Activated naive CD8-positive, alpha-beta T cell treated with anti-CD3 and anti-CD28 coated beads, Interleukin-2, amount 50 U/mL, for 24 hours (primary cell): Measurements from ENCODE around the gene RGS3.

Experiments used
- ATAC-seq: fragments of 150-1000 bp; cut with Tn5 transposase; one replicate; pipeline ENCODE4 v1.10.0; 2021
- DNase-seq: peaks from one replicate; pipeline ENCODE4 v3.0.0; 2021
- H3K27ac Mint-ChIP-seq: one replicate; pipeline ENCODE4 v1.8.0; 2021; ENCODE audit warnings: mild to moderate bottlenecking, mixed read lengths
- H3K27me3 Mint-ChIP-seq: one replicate; pipeline ENCODE4 v1.8.0; 2021; ENCODE audit warnings: mixed read lengths
- H3K36me3 Mint-ChIP-seq: one replicate; pipeline ENCODE4 v1.8.0; 2021; ENCODE audit warnings: low read depth, mixed read lengths
- H3K4me1 Mint-ChIP-seq: one replicate; pipeline ENCODE4 v1.8.0; 2021; ENCODE audit warnings: mixed read lengths
- H3K4me3 Mint-ChIP-seq: one replicate; pipeline ENCODE4 v1.8.0; 2021; ENCODE audit warnings: mild to moderate bottlenecking, moderate library complexity, mixed read lengths
- H3K9me3 Mint-ChIP-seq: one replicate; pipeline ENCODE4 v1.8.0; 2021; ENCODE audit warnings: mixed read lengths

RGS3 gene

DNA sequence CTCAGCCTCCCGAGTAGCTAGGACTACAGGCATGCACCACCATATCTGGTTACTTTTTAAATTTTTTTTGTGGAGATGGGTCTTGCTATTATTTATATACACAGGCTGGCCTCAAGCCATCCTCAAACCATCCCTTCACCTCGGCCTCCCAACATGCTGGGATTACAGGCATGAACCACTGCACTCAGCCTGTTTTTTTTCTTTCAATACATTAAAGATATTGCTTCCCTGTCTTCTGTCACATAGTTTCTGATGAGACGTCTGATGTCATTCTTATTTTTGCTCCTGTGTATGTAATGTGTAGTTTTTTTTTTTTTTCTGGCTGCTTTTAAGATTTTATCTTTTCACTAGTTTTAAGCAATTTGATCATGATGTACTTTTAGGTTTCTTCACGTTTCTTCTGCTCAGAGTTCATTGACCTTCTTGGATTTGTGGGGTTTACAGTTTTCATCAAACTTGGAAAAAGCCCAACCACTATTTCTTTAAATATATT lies 11.4 kb upstream of the RGS3 start:
- H3K4me3 Mint-ChIP-seq: no peak overlapping the region
- no peaks in the 10 kb centered on the region for H3K27me3 Mint-ChIP-seq
- no peak for DNase-seq
- peaks cover 6% of the 10 kb centered on the region for H3K4me1 Mint-ChIP-seq
- no peaks in the 10 kb centered on the region for H3K36me3 Mint-ChIP-seq
- no peak overlapping the region for H3K27ac Mint-ChIP-seq
- no peaks in the 10 kb centered on the region for H3K9me3 Mint-ChIP-seq
- no peak for ATAC-seq

GRCh38 chr9:113454914-113455761 lies 8.4 kb upstream of the RGS3 start:
- Mint-ChIP-seq H3K4me1 (peaks cover 6% of the 10 kb centered on the region), H3K9me3 (no peaks in the 10 kb centered on the region)
- DNase-seq: no peak

GRCh38 chr9:113456235-113456634 lies 7.3 kb upstream of the RGS3 start:
- Mint-ChIP-seq H3K4me3 (no peak overlapping the region), H3K27ac (no peak overlapping the region), H3K9me3 (no peaks in the 10 kb centered on the region), H3K4me1 (peaks cover 6% of the 10 kb centered on the region), H3K27me3 (no peaks in the 10 kb centered on the region), H3K36me3 (no peaks in the 10 kb centered on the region)
- no peak for ATAC-seq
- no peak for DNase-seq

More at GRCh38 chr9:113454914-113455761, 8.4 kb upstream of the RGS3 start:
- Mint-ChIP-seq H3K4me3 (no peak overlapping the region), H3K27ac (no peak overlapping the region), H3K27me3 (no peaks in the 10 kb centered on the region), H3K36me3 (no peaks in the 10 kb centered on the region)
- no peak for ATAC-seq

GRCh38 chr9:113461285-113461684 lies 2.2 kb upstream of the RGS3 start:
- no peaks in the 10 kb centered on the region for H3K4me1 Mint-ChIP-seq
- no peak for ATAC-seq
- no peak overlapping the region for H3K4me3 Mint-ChIP-seq
- H3K36me3 Mint-ChIP-seq: no peaks in the 10 kb centered on the region
- no peaks in the 10 kb centered on the region for H3K27me3 Mint-ChIP-seq
- DNase-seq: no peak
- no peaks in the 10 kb centered on the region for H3K9me3 Mint-ChIP-seq
- H3K27ac Mint-ChIP-seq: no peak overlapping the region

DNA sequence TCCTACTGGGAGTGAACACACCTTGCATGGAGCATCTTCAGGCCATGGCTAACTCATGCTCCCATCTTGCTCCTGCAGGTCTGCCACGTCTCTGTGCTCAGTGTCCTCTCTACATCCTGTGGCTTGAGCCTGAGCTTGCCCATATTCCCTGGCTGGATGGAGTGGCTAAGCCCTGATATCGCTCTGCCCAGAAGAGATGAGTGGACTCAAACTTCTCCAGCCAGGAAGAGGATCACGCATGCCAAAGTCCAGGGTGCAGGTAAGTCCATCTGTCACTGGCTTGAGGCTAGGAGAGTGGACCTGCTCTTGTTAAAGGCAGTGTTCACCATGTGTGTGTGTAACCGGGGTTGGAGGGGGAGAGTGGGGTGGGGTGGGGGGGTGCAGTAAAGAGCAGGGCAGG lies 1.6 kb upstream of the RGS3 start:
- Mint-ChIP-seq H3K9me3 (peaks cover 1% of the 10 kb centered on the region), H3K36me3 (no peaks in the 10 kb centered on the region), H3K4me3 (no peak overlapping the region), H3K27me3 (no peaks in the 10 kb centered on the region), H3K4me1 (no peaks in the 10 kb centered on the region), H3K27ac (no peak overlapping the region)
- no peak for ATAC-seq
- DNase-seq: no peak

GRCh38 chr9:113462781-113463286 lies 693 bp upstream of the RGS3 start:
- Mint-ChIP-seq H3K36me3 (no peaks in the 10 kb centered on the region), H3K27ac (no peak overlapping the region), H3K9me3 (peaks cover 7% of the 10 kb centered on the region), H3K4me1 (no peaks in the 10 kb centered on the region), H3K4me3 (no peak overlapping the region), H3K27me3 (no peaks in the 10 kb centered on the region)
- ATAC-seq (no peak), DNase-seq (no peak)

DNA sequence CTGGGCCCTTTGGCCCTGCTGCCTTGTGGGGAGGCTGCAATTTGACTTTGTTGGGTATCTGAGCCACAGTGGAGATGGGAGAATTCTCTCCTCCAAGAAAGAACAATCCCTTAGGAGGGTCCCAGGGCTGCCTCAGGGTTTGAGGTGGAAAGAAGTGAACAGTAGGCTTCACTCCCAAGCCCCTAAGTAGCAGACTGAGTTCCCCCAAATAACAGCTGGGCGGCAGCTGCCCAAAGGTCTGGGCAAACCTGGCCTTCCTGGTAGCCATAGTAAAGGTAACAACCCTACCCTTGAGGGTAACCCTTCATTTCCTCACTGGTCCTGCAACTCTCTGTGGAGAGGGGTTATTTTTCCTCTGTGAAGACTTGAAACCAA lies 746 bp downstream of the RGS3 start:
- no peak for ATAC-seq
- H3K4me3 Mint-ChIP-seq: no peak overlapping the region
- H3K36me3 Mint-ChIP-seq: no peaks in the 10 kb centered on the region
- DNase-seq: no peak
- H3K27ac Mint-ChIP-seq: no peak overlapping the region
- peaks cover 7% of the 10 kb centered on the region for H3K9me3 Mint-ChIP-seq
- no peaks in the 10 kb centered on the region for H3K27me3 Mint-ChIP-seq
- H3K4me1 Mint-ChIP-seq: no peaks in the 10 kb centered on the region

GRCh38 chr9:113465599-113466140 lies 2.1 kb downstream of the RGS3 start:
- H3K27ac Mint-ChIP-seq: no peak overlapping the region
- H3K9me3 Mint-ChIP-seq: peaks cover 7% of the 10 kb centered on the region
- DNase-seq: no peak
- no peaks in the 10 kb centered on the region for H3K36me3 Mint-ChIP-seq
- no peaks in the 10 kb centered on the region for H3K27me3 Mint-ChIP-seq
- no peak for ATAC-seq
- H3K4me1 Mint-ChIP-seq: no peaks in the 10 kb centered on the region
- H3K4me3 Mint-ChIP-seq: no peak overlapping the region

DNA sequence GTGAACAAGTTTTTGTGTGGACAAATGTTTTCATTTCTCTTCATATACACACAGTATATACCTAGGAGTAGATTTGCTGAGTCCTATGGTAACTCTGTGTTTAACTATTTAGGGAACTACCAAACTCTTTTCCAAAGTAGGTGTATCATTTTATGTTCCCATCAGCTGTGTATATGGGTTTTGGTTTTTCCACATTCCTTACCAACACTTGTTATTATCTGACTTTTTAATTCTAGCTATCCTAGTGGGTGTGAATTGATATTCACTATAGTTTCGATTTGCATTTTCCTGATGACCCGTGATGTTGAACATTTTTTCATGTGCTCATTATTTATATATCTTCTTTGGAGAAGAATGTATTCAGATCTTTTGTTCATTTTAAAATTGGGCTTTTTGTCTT lies 3.7 kb downstream of the RGS3 start:
- Mint-ChIP-seq H3K27ac (no peak overlapping the region), H3K36me3 (no peaks in the 10 kb centered on the region), H3K4me1 (no peaks in the 10 kb centered on the region), H3K27me3 (no peaks in the 10 kb centered on the region), H3K4me3 (no peak overlapping the region), H3K9me3 (peaks cover 7% of the 10 kb centered on the region)
- ATAC-seq (no peak), DNase-seq (no peak)

- Mint-ChIP-seq H3K27ac (no peak overlapping the region), H3K4me1 (peaks cover 2% of the 10 kb centered on the region)
- ATAC-seq: no peak
Observed at GRCh38 chr9:113468716-113469448, 5.4 kb downstream of the RGS3 start.

DNA sequence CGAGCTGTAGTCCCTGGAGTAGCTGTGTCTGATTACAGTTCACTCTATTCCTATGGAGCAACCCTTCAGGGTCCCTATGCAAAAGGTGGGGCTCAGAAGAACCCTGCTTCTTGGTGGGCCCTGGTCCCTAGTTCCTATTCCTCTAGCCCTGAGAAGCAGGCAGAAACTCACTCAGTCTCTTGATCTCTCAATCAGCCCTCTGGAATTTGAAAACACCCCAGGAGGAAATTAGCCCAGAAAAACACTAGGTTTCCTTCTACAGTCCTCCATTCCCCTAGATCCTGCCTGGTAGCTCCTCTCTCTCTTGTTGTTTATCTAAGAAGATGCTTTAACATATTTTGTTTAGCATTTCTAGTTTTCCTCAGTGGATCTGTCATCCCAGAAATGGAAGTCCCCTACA lies 7.6 kb downstream of the RGS3 start:
- DNase-seq (no peak), ATAC-seq (no peak)
- H3K27ac Mint-ChIP-seq: no peak overlapping the region
- no peaks in the 10 kb centered on the region for H3K27me3 Mint-ChIP-seq
- no peaks in the 10 kb centered on the region for H3K36me3 Mint-ChIP-seq
- no peak overlapping the region for H3K4me3 Mint-ChIP-seq
- peaks cover 7% of the 10 kb centered on the region for H3K9me3 Mint-ChIP-seq
- H3K4me1 Mint-ChIP-seq: peaks cover 3% of the 10 kb centered on the region

More at GRCh38 chr9:113468716-113469448, 5.4 kb downstream of the RGS3 start:
- Mint-ChIP-seq H3K4me3 (no peak overlapping the region), H3K36me3 (no peaks in the 10 kb centered on the region), H3K27me3 (no peaks in the 10 kb centered on the region), H3K9me3 (peaks cover 7% of the 10 kb centered on the region)
- DNase-seq: no peak

DNA sequence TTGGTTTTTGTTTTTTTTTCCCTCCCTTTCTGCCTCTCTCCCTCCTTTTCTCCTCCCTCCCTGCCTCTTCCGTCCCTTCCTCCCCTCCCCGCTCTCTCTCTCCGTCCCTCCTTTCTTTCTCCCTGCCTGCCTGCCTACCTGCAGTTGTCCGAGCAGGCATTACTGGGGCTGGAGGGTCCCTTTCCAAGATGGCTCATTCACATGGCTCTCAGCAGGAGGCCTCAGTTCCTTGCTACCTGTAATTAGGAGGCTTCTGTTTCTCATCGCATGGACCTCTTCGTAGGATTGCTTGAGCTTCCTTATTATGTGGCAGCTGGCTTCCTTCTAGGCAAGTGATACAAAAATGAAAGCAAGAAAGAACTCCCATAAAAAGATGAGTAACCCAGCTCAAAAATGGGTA lies 8.0 kb downstream of the RGS3 start:
- Mint-ChIP-seq H3K4me1 (peaks cover 3% of the 10 kb centered on the region), H3K9me3 (peaks cover 7% of the 10 kb centered on the region), H3K27ac (no peak overlapping the region), H3K36me3 (no peaks in the 10 kb centered on the region), H3K27me3 (no peaks in the 10 kb centered on the region), H3K4me3 (no peak overlapping the region)
- DNase-seq: no peak
- ATAC-seq: no peak

DNA sequence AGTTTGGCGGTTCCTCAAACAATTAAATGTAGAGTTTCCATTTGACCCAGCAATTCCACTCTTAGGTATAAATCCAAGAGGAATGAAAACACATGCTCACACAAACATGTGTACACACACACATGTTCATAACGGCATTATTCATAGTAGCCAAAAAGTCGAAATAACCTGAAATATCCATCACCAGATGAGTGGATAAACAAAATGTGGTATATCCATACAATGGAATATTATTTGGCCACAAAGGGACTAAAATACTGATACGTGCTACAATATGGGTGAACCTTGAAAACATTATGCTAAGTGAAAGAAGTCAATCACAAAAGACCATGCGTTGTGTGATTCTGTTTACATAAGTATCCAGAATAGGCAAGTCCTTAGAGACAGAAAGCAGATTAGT lies 8.7 kb downstream of the RGS3 start:
- ATAC-seq (no peak), DNase-seq (no peak)
- H3K4me3 Mint-ChIP-seq: no peak overlapping the region
- H3K9me3 Mint-ChIP-seq: peaks cover 3% of the 10 kb centered on the region
- peaks cover 3% of the 10 kb centered on the region for H3K4me1 Mint-ChIP-seq
- H3K27me3 Mint-ChIP-seq: no peaks in the 10 kb centered on the region
- H3K27ac Mint-ChIP-seq: no peak overlapping the region
- H3K36me3 Mint-ChIP-seq: no peaks in the 10 kb centered on the region

GRCh38 chr9:113474360-113475028 lies 11.0 kb downstream of the RGS3 start:
- Mint-ChIP-seq H3K4me1 (peaks cover 16% of the 10 kb centered on the region), H3K27me3 (peaks cover 9% of the 10 kb centered on the region), H3K36me3 (no peaks in the 10 kb centered on the region), H3K9me3 (no peaks in the 10 kb centered on the region), H3K4me3 (no peak overlapping the region), H3K27ac (no peak overlapping the region)
- ATAC-seq: no peak
- no peak for DNase-seq
